Lower leg skin (tissue), 3 donors: ENCODE results near the gene TRIM42.

Experiments used
- POLR2A ChIP-seq, 2 donors: fragments of 450-650 bp; IDR thresholded peaks; one replicate each; pipeline ENCODE4 v1.6.1; 2016 to 2017; ENCODE audit warnings: antibody characterized with exemption in 2 of 2, mild to moderate bottlenecking in 1 of 2, moderate library complexity in 1 of 2
- TF ChIP-seq, protein P1 (sequence below), 3 donors: fragments of 450-650 bp; IDR thresholded peaks; one replicate each; pipeline ENCODE4 v1.5.1; 2016; ENCODE audit warnings: antibody characterized with exemption in 3 of 3, mild to moderate bottlenecking in 3 of 3, moderate library complexity in 2 of 3

GRCh38 chr3:140711390-140712035 is 33.6 kb downstream of the TRIM42 start:
- TF ChIP-seq, protein P1, sequence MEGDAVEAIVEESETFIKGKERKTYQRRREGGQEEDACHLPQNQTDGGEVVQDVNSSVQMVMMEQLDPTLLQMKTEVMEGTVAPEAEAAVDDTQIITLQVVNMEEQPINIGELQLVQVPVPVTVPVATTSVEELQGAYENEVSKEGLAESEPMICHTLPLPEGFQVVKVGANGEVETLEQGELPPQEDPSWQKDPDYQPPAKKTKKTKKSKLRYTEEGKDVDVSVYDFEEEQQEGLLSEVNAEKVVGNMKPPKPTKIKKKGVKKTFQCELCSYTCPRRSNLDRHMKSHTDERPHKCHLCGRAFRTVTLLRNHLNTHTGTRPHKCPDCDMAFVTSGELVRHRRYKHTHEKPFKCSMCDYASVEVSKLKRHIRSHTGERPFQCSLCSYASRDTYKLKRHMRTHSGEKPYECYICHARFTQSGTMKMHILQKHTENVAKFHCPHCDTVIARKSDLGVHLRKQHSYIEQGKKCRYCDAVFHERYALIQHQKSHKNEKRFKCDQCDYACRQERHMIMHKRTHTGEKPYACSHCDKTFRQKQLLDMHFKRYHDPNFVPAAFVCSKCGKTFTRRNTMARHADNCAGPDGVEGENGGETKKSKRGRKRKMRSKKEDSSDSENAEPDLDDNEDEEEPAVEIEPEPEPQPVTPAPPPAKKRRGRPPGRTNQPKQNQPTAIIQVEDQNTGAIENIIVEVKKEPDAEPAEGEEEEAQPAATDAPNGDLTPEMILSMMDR (IDR thresholded peaks at IDR 0.05) = no peak
- TF ChIP-seq POLR2A (IDR thresholded peaks at IDR 0.05) = no peak
